Femur (tissue), 1 donor: ENCODE results near the gene GCNT2.
"Not testable (repeated sequence)": the region's sequence is repeated elsewhere in the genome, so short reads cannot be mapped to it uniquely, and the experiment has no call there.

Experiments
- DNase-seq: peaks from one replicate; pipeline ENCODE4 v3.0.0-alpha.2; 2017

The GCNT2 gene

DNA sequence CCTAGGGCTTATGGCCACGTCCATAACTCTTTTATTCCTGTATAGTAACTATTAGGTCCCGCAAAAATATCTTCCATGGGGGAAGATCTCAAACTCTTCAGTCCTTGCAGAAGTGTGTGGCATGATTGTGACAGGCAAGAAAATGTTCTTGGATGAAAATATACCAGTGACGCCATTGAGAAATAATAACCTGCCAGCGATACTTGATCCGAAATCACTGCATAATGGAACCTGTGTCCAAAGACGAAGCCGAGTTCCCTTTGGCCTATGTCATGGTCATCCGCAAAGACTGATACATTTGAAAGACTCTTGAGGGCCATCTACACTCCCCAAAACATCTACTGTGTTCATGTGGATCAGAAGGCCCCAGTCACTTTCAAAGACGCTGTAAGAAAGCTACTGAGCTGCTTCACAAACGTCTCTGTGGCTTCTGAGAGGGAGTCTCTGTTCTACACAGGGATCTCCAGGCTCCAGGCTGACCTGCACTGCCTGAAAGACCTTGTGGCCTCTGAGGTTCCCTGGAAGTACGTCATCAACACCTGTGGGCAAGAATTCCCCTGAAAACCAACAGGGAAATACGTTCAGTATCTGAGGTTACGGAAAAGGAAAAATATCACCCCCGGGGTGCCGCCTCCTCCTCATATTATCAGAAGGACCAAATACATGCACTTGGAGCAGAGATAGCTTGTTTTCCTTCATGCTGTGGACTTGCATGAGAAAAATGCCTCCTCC lies 6.9 kb upstream of the GCNT2 start:
- DNase-seq, result no peak

DNA sequence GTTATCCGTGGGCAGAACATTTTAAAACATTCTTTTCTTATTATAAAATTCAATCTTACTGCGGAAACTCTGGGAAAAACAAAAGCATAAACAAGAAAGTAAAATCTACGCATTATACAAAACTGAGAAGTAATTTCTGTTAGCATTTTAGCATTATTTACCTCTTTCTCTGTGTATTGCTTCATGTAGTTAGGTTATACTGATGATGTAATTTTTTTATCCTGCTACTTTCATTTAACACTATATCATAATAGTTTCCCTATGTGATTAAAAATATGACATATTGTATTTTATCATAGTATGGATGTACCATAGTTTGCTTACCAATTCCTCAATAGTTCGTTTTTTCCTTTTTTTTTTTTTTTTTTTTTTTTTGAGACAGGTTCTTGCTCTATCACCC lies 4.2 kb upstream of the GCNT2 start:
- DNase-seq, result no peak

DNA sequence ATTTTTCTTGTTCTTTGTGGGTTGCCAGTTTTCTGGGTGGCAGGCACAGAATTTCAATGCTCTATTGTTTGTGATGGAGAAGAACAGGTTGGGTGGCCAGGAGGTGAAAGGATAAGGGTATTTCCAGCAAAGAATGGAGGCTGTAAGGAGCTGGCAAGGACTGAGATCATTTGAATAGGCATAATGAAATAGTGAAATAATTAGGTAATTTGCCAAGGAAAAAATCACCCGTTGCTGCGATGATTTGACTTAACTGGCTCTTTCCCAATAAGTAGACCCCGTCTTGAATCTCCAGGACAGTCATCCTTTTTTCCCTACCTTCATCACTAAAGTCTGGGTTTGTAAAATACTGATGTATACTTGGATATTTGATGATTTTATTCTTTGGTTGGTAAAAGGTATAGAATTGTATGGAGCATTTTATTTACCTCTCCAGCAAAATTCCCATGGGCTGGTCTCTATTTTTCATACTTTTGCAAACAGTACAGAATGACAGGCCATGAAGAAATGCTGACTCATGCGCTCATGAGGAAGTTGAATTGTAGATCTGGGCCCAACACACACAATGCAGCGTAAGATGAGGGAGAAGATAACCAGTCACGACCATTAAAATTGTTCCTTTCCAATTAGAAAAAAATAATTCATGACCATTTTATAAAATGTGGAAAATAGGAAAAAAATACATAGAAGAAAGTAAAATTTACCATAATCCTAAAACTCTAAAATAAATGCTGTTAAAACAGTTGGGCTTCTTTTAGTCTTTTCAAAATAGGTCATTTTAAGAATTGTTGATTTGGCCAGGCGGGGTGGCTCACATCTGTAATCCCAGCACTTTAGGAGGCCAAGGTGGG lies 2.4 kb upstream of the GCNT2 start:
- DNase-seq, result no peak

DNA sequence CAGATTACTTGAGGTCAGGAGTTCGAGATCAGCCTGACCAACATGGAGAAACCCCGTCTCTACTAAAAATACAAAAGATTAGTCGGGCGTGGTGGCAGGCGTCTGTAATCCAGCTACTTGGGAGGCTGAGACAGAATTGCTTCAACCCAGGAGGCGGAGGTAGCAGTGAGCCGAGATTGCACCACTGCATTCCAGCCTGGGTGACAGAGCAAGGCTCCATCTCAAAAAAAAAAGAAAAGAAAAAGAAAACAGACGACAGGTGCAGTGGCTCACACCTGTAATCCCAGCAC lies 1.8 kb upstream of the GCNT2 start:
- DNase-seq, result not testable (repeated sequence)

DNA sequence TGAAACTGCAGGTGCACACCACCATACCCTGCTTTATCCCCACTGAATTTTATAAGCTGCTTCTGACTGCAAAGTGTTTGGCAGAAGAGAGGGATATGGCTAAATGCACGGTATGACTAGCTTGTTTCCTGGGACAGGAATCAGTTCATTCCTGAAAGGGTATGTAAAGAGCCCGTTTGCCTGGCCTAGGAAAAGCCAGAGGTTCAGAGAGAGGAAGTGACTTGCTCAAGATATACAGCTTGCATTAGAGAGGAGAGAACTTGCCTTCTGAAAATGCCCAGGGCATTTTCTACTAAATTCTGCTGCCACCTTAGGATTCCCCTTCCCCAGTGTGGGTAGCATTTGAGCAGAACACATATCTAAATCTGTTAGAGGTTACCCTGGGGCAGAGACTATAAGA lies 683 bp upstream of the GCNT2 start:
- no peak for DNase-seq

DNA sequence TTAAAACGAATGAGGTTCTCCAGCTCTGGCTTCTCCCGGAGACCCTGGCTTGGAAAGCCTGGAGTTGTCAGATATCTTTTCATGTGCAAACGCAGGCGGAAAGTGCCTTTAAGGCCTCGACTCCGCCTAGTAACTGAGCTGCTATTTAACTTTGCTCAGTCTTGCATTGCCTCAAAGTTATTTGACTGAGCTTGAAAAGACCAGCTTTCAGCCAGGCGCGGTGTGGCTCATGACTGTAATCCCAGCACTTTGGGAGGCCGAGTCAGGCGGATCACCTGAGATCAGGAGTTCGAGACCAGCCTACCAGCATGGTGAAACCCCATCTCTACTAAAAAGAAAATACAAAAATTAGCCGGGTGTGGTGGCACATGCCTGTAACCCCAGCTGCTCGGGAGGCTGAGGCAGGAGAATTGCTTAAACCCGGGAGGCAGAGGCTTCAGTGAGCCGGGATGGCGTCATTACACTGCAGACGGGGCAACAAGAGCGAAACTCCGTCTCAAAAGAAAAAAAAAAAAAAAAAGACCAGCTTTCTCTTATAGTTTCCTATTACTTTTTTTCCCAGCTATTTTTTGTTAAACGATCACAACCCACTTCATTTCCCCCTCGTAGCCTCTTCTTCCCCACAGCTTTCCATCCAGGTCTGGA lies 1.9 kb downstream of the GCNT2 start:
- no peak for DNase-seq

DNA sequence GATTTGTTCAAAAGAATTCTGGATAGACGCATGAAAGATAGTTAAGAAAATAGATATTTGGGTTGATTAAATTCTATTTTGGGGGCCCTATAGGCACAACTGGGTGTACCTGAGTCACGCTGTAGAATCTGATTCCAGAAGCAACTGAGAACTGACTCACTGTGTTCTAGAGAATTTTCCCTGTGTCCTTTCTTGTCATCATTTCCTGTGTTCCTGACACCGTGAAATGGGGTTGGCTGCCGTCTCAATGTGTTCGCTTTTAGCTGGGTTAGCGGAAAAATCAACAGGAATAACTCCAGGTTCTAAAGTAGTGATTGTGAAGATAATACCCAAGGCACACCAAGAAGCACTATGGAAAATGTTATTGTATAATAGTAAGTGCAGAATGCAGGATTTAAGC lies 5.0 kb downstream of the GCNT2 start:
- DNase-seq, result no peak

DNA sequence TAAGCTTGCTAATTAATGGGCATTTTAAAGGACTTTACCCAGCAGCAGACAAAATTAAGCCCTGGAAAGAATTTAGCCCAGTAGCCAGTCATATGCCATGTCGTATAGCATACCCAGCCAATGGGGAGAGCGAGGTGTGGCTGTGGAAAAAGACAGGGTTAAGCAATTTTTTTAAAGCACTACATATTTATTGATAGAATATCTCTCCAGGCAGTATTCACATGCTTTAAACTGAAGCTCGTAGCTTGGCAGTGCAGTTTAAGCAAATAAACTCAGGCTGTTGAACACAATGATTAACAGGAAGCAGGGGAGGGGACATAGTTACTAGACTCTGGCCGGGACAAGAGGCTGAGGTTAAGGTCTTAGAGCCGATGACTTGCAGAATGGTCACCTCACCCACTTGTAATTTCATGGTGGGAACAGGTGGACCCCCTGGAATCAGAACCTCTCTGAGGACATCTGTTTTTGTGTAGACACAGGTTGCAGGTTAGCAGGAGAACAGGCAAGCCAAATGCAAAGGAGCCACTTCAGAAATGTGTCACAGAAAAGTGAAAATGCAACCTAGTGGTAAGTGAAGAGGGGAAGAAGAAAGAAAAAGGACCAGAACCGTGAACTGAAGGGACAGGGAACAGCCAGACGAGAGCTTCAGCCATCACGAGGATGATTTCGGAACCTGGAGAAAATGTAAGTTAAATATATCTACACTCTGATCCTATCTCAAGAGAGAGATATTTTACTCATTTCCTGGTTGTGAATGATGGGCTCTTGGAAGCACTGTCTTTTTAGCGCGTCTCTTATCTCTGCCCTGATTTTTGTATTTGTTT lies 7.2 kb downstream of the GCNT2 start:
- DNase-seq, result no peak

DNA sequence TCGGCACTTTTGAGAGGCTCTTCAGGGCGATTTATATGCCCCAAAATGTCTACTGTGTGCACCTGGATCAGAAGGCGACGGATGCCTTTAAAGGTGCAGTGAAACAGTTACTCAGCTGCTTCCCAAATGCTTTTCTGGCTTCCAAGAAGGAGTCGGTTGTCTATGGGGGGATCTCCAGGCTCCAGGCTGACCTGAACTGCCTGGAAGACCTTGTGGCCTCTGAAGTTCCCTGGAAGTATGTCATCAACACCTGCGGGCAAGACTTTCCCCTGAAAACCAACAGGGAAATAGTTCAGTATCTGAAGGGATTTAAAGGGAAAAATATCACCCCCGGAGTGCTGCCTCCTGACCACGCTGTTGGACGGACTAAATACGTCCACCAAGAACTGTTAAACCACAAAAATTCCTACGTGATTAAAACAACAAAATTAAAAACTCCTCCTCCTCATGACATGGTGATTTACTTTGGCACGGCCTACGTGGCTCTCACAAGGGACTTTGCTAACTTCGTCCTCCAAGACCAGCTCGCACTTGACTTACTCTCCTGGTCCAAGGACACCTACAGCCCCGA lies 8.2 kb downstream of the GCNT2 start:
- DNase-seq, result no peak

DNA sequence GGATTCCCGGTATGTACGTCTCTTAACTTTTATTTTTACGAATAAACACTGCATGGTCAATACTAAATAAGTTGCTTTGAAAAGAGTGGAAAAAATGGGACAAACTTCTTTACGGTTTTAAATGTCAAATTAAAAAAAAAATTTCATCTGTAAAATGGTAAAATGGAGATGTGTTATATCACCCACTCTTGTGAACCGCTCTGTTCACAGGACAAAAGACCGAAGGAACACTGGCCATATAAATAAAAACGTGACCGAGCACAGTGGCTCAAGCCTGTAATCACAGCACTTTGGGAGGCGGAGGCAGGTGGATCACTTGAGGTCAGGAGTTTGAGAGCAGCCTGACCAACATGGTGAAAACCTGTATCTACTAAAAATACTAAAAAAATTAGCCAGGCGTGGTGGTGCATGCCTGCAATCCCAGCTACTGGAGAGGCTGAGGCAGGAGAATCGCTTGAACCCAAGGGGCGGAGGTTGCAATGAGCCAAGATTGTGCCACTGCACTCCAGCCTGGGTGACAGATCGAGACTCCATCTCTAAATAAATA lies 8.8 kb downstream of the GCNT2 start:
- not testable (repeated sequence) for DNase-seq

DNA sequence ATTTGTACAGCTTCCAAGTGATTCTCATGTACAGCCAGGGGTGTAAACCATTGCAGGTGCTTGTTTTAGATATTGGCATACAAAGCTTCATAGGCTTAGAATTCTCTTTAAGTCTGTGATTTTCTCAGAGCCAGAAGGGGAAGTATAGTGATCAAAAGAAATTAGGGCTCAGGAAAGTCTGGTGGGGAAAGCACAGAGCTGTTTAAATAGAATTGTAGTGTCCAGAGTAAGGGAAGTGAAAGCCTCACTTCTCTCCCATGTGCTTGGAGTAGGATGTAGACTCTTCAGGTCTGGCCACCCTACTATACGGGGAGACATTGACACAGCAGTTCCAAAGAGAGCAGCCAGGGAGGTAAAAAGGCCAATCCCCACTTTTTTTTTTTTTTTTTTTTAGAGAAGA lies 10.4 kb downstream of the GCNT2 start:
- no peak for DNase-seq

DNA sequence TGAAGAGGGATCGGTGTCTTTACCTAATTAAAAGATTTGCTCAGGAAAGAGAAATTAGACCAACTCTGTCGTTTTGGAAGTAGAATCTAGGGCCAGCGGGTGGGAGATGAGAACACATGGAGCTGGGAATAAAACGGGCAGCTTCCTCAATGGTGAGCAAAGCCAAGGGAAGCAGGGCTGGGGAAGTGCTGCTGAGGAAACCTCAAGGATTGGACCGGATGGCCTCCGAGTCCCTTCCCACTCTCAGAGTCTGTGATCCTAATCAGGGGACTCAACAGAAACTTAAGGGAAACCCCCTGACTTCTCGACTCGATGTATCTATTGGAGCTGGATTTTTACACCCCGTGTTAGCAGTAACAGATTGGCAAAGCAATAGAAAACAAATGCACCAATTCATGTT lies 10.8 kb downstream of the GCNT2 start:
- DNase-seq, result no peak

DNA sequence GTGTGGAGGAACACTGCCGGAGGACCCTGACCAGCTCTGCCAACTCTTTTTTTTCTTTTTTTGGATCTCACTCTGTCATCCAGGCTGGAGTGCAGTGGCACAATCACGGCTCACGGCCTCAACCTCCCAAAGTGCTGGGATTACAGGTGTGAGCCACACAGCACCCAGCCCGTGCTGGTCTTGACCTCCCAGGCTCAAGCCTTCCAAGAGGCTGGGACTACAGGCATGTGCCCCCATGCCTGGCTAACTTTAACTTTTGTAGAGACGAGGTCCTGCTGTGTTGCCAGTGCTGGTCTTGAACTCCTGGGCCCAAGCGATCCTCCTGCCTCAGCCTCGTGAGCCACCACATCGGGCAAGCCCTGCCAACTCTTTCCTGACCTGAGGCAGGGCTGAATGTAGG lies 11.2 kb downstream of the GCNT2 start:
- no peak for DNase-seq

DNA sequence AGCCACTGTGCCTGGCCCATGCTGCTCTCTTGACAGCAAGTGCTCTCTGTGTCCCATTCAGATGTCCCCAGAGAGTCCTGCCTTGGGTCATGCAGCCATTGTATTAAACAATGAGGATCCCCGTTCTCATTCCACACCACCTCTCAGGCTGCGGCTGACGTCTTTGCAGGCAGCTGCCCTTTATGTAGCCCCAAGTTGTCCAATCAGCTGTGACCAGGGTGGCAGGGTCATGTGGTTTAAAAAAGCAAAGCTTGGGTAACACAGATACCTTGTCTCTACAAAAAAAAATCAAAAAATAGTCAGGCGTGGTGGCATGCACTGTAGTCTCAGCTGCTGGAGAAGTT lies 13.2 kb downstream of the GCNT2 start:
- no peak for DNase-seq

DNA sequence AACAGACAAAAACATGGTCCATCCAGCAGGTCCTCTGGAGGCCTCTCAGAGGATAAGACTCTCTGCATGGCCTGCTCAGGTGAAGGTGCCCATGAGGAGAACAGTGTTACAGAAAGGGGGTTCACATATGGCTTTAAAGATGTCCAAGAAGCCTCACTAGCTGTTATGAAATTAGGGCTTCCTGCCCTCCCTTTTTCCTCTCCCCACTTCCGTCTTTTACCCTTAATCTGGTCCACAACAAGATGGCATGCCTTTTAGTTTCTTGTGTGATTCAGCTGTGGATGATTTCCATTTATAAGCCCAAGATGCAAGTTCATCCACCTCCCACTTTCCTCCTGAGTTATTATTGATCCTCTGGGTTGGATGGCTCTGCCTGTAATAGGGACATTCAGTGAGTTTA lies 14.0 kb downstream of the GCNT2 start:
- no peak for DNase-seq

DNA sequence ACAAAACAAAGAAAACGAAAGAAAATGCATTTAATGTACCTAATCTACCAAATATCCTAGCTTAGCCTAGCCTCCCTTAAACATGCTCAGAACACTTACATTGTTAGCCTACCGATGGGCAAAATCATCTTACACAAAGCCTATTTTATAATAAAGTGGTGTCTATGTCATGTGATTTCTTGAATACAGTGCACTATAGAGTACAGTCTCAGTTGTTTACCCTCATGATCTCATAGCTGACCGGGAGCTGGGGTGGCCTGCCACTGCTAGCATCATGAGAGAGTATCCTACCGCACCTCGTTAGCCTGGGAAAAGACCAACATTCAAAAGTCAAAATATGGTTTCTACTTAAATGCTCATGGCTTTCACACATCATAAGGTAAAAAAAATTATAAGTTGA lies 16.6 kb downstream of the GCNT2 start:
- DNase-seq, result no peak

DNA sequence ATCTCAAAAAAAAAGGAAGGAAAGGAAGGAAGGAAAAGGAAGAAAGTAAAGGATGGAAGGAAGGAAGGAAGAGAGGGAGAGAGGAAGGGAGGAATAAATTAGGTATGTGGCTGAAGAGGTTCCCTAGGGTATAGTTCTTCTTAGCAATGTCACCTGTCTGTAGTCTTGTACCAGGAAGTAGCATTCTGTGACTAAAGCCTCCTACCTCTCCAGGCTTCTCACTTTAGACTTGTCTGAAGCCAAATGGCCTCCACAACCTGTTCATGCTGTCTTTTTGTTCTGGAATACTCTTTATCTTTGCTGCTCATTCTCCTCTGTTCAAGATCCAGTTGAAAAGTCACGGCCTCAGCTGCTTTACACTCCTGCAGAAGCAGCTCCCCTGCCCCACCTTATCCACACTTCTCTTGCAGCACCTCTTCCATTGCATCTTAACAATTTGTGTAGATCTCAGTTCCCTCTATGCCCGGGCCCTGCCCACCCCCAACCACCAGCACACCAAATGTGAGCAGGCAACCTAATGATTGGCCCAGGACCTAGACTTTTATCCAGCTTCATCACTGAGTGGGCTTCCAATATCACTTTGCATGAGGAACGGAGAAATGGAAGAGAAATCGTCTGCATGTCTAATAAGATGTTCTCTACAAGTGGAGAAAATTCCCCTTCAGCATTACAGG lies 19.1 kb downstream of the GCNT2 start:
- DNase-seq, result no peak

DNA sequence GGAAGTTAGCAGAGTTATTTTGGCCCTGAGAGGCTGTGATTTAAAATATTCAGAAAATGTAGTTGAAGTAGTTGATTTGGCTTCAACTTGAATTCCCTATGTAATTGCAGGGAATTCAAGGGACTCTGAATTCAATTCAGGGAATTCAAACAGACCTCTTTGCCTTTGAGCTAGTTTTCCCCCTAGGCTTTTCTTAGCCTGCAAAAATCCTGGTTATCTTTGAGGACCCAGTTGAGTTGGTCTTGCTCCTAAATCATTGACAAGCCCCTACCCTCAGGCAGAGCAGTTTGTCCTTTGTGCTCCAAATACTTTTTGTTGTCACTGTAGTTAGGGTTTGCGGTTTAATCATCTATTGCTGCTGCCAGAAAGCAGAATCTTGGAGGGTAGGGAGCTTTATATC lies 20.4 kb downstream of the GCNT2 start:
- DNase-seq, result no peak

DNA sequence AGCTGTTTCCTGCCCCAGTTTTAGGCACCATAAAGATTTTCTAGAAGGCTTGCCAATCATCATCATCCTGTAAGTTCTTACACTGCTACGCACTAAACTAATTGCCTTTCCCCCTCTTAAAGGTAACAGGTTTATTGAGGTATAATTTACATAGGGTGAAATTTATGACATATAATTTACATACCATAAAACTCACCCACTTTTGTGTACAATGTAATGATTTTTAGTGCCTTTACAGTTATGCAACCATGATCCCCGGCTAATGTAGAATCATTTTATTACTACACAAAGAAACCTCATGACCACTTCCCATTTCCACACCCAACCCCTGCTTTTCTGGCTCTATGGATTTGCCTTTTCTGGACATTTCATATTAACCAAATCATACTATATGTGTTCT lies 21.1 kb downstream of the GCNT2 start:
- no peak for DNase-seq

DNA sequence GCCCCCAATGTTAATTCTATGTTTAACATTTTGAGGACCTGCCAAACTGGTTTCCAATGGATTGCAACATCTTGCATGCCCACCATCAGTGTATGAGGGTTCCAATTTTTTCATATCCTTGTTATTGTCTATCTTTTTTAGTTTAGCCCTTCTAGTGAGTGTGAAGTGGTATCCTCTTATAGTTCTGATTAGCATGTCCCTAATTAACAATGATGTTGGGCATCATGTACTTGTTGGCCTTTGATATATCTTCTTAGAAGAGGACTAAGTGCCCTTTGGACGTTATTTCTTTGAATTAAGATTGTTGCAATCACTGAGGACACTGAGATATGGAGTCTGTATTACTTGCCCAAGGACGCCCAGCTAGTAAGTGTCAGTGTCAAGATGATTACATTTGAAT lies 22.3 kb downstream of the GCNT2 start:
- DNase-seq, result no peak

DNA sequence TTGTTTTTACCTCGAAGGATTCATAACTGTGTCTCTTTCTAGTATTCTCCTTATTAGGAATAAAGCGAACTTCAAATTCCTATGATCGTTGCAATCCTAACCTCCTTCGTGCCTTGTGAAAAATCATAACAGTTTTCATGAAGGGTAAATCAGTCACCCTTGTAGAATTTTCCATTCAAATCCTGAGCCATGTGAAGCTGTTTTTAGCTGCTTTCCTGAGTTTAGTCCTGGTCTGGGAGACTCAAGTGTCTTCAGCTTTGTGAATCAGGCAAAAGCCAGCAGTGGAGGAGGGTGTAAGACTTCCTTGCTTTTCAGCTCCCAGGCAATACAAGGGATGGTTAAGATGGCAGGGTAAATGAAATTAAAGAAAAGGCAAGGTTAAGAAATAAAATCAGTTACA lies 24.3 kb downstream of the GCNT2 start:
- no peak for DNase-seq

DNA sequence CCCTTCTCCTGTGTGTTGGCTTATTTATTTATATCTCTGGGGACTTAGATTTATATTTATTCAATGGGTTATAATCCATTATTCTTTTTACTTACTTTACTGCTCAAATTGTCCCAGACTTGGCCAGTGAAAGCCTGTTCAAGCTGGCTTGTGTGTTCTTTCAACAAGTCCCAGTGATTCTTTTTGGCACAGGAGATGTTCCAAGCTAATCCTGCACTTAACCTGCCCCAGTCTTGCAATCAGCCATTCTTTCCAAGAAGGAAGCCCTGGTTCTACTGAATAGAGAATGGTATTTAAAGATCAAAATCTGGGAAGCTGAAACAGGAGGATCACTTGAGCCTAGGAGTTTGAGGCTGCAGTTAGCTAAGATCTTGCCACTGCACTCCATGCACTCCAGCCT lies 26.7 kb downstream of the GCNT2 start:
- no peak for DNase-seq
